ENCODE measurements around the gene SSX4B.
"Not testable (repeated sequence)": the region's sequence is repeated elsewhere in the genome, so short reads cannot be mapped to it uniquely, and the experiment has no call there.

The SSX4B gene

GRCh38 chrX:48411860-48412259, at the start of gene SSX4B:
SSX4B (minus strand) TSS chrX:48411960; CDS start chrX:48411372, 588 bp downstream.
- not testable (repeated sequence) for DNase-seq

GRCh38 chrX:48460606-48461005, 48.8 kb upstream of the SSX4B start:
- DNase-seq = no peak

- no peak for DNase-seq
Measured at GRCh38 chrX:48460031-48460430, 48.3 kb upstream of the SSX4B start.

- DNase-seq = no peak
Measured at GRCh38 chrX:48459483-48459882, 47.7 kb upstream of the SSX4B start.

GRCh38 chrX:48458711-48459110, 47.0 kb upstream of the SSX4B start:
- DNase-seq = no peak

- no peak for DNase-seq
Measured at GRCh38 chrX:48456628-48457331, 45.0 kb upstream of the SSX4B start.

GRCh38 chrX:48451708-48452107, 39.9 kb upstream of the SSX4B start:
- no peak for DNase-seq

GRCh38 chrX:48450076-48450475, 38.3 kb upstream of the SSX4B start:
- no peak for DNase-seq

GRCh38 chrX:48447201-48447600, 35.4 kb upstream of the SSX4B start:
- not testable (repeated sequence) for DNase-seq

- not testable (repeated sequence) for DNase-seq
Measured at GRCh38 chrX:48433713-48434112, 22.0 kb upstream of the SSX4B start.

- not testable (repeated sequence) for DNase-seq
Measured at GRCh38 chrX:48430166-48430565, 18.4 kb upstream of the SSX4B start.

GRCh38 chrX:48429606-48430005, 17.8 kb upstream of the SSX4B start:
- not testable (repeated sequence) for DNase-seq

GRCh38 chrX:48427027-48427716, 15.4 kb upstream of the SSX4B start:
- DNase-seq = not testable (repeated sequence)

- DNase-seq = not testable (repeated sequence)
Measured at GRCh38 chrX:48397825-48398224, 13.9 kb downstream of the SSX4B start.

- DNase-seq = not testable (repeated sequence)
Measured at GRCh38 chrX:48396931-48397330, 14.8 kb downstream of the SSX4B start.

- not testable (repeated sequence) for DNase-seq
Measured at GRCh38 chrX:48383239-48383638, 28.5 kb downstream of the SSX4B start, which contains the start of gene SSX4. SSX4 (plus strand) TSS chrX:48383539; CDS start chrX:48384054, 515 bp downstream.

- not testable (repeated sequence) for DNase-seq
Measured at GRCh38 chrX:48370408-48370807, 41.4 kb downstream of the SSX4B start.

GRCh38 chrX:48367717-48368408, 43.9 kb downstream of the SSX4B start:
- DNase-seq = not testable (repeated sequence)

GRCh38 chrX:48359281-48359680, 52.5 kb downstream of the SSX4B start:
- not testable (repeated sequence) for DNase-seq

- no peak for DNase-seq
Measured at GRCh38 chrX:48357681-48358080, 54.1 kb downstream of the SSX4B start.

GRCh38 chrX:48356315-48357094, 55.3 kb downstream of the SSX4B start, which contains the start of gene SSX3:
SSX3 (minus strand) TSS chrX:48356703; CDS start chrX:48355249, 1,454 bp downstream.
- not testable (repeated sequence) for DNase-seq
